Measurements from ENCODE around the gene RAD51B.

- TF ChIP-seq CTCF (IDR thresholded peaks at IDR 0.05) (no peak), POLR2A (IDR thresholded peaks at IDR 0.05) (no peak), POLR2AphosphoS5 (IDR thresholded peaks at IDR 0.05) (no peak), EP300 (IDR thresholded peaks at IDR 0.05) (no peak)
Observed at GRCh38 chr14:67963545-67963944, 144.0 kb downstream of the RAD51B start.

Data from upper lobe of left lung (tissue), 4 donors.